HepG2 (cell line): ENCODE measurements around the gene CCDC87. TPM values are rescaled to one million over a fixed set of nuclear protein-coding genes. Genes with fewer than 3 reads are reported as not detected.
"Not testable (repeated sequence)": the region's sequence is repeated elsewhere in the genome, so short reads cannot be mapped to it uniquely, and the experiment has no call there.

ENCODE experiments used
- ATAC-seq: fragments of 200-7000 bp; cut with Tn5 transposase; 3 replicates; pipeline ENCODE4 v1.9.1; 2020; ENCODE audit warnings: mild to moderate bottlenecking, moderate library complexity
- BruUV-seq: library from RNA; stranded (reverse); fragments of 400-500 nt; replicated peaks from 2 replicates; lab custom pipeline; 2021; lab: Mats Ljungman, UMichigan
- CTCF ChIA-PET: fragments of 300-600 bp; formaldehyde crosslinking; extraction: SDS; loops from one replicate; lab custom pipeline; 2021; ENCODE audit warnings: low total read pairs, inconsistent platforms, low intra/inter-chr PET ratio; lab: Yijun Ruan, JAX
- POLR2A ChIA-PET: fragments of 350-600 bp; sonication (Branson Sonifier 250); formaldehyde crosslinking; loops from one replicate; lab custom pipeline; 2020; ENCODE audit warnings: antibody characterized with exemption, inconsistent platforms; lab: Yijun Ruan, JAX
- DNase-seq: peaks from one replicate; pipeline ENCODE4 v3.0.0-alpha.2; 2015; ENCODE audit warnings: low spot score
- FAIRE-seq: peaks from 3 replicates; lab custom pipeline; 2011; peaks lifted over from hg19 to GRCh38; lab: Jason Lieb, UNC
- H2AFZ ChIP-seq: one replicate; pipeline ENCODE4 v1.6.1; 2011; ENCODE audit warnings: low read length, inconsistent platforms
- H3K27ac ChIP-seq: fragments of 300-600 bp; 3 replicates; pipeline ENCODE4 v1.8.0; 2011; ENCODE audit warnings: mixed run types, mild to moderate bottlenecking, mixed read lengths, low read length, inconsistent platforms; ENCODE audit not compliant: insufficient read depth; ENCODE audit errors: extremely low read length
- H3K27me3 ChIP-seq, 2 experiments: fragments of 200-600 bp in 1 of 2; 2 replicates in 1 of 2; 3 replicates in 1 of 2; pipeline versions ENCODE4 v1.6.0 to v1.8.0; 2011; ENCODE audit warnings: low read length in 2 of 2, mild to moderate bottlenecking in 2 of 2, moderate library complexity in 2 of 2, inconsistent platforms in 1 of 2; ENCODE audit not compliant: insufficient read depth in 2 of 2, control insufficient read depth in 1 of 2
- H3K36me3 ChIP-seq, 2 experiments: fragments of 200-600 bp in 1 of 2; replicated peaks in 1 of 2; 2 replicates in 1 of 2; 3 replicates in 1 of 2; pipeline versions ENCODE4 v1.5.1 to v1.8.0; 2011; ENCODE audit warnings: low read length in 2 of 2, inconsistent platforms in 1 of 2; ENCODE audit not compliant: insufficient read depth in 2 of 2, control insufficient read depth in 1 of 2
- H3K4me1 ChIP-seq: 2 replicates; pipeline ENCODE4 v1.5.1; 2012; ENCODE audit warnings: low read length, inconsistent platforms; ENCODE audit not compliant: insufficient read depth
- H3K4me2 ChIP-seq: 2 replicates; pipeline ENCODE4 v1.6.0; 2011; ENCODE audit warnings: low read depth, low read length, inconsistent platforms
- H3K4me3 ChIP-seq, 3 experiments: fragments of 200-600 bp in 1 of 3; sonication (generic), shearing (Covaris generic) in 1 of 3; replicated peaks in 1 of 3; 2 replicates each; pipeline ENCODE4 v1.5.1; 2011 to 2016; ENCODE audit warnings: low read length in 3 of 3, inconsistent platforms in 2 of 3, low read depth in 2 of 3, mild to moderate bottlenecking in 2 of 3, control low read depth in 1 of 3, mixed read lengths in 1 of 3; ENCODE audit not compliant: insufficient read depth in 1 of 3
- H3K79me2 ChIP-seq: one replicate; pipeline ENCODE4 v1.6.1; 2011; ENCODE audit warnings: low read length, inconsistent platforms; ENCODE audit not compliant: insufficient read depth
- H3K9ac ChIP-seq: 2 replicates; pipeline ENCODE4 v1.6.0; 2011; ENCODE audit warnings: mild to moderate bottlenecking, low read depth, low read length, inconsistent platforms; ENCODE audit not compliant: insufficient read depth
- H3K9me3 ChIP-seq: 2 replicates; pipeline ENCODE4 v1.5.1; 2012; ENCODE audit warnings: mild to moderate bottlenecking, low read length
- H4K20me1 ChIP-seq: 2 replicates; pipeline ENCODE4 v1.6.0; 2011; ENCODE audit warnings: inconsistent platforms, mild to moderate bottlenecking, low read length, moderate library complexity; ENCODE audit not compliant: insufficient read depth
- HNRNPH1 ChIP-seq: fragments of 200-400 bp; formaldehyde crosslinking; optimal IDR thresholded peaks from 2 replicates; pipeline ENCODE3; 2017; ENCODE audit warnings: mild to moderate bottlenecking, low read depth, low read length
- NR2F6 ChIP-seq, 2 experiments: IDR thresholded peaks; 2 replicates each; pipeline ENCODE4 v1.6.1; 2016; ENCODE audit warnings: antibody characterized with exemption in 1 of 2, mild to moderate bottlenecking in 1 of 2
- SRSF9 ChIP-seq: fragments of 200-400 bp; formaldehyde crosslinking; IDR thresholded peaks from 2 replicates; pipeline ENCODE4 v1.6.1; 2018; ENCODE audit warnings: borderline replicate concordance, mild to moderate bottlenecking, low read depth, low read length; ENCODE audit not compliant: insufficient read depth, poor library complexity, severe bottlenecking
- ZNF121 ChIP-seq: sonication (generic); formaldehyde crosslinking; IDR thresholded peaks from 2 replicates; pipeline ENCODE4 v1.5.0; 2020; ENCODE audit warnings: mild to moderate bottlenecking, missing genetic modification reagents
- ZNF770 ChIP-seq: sonication (generic); formaldehyde crosslinking; IDR thresholded peaks from 2 replicates; pipeline ENCODE4 v1.5.0; 2020; ENCODE audit warnings: mild to moderate bottlenecking, missing genetic modification reagents
- ZSCAN22 ChIP-seq: sonication (generic); formaldehyde crosslinking; IDR thresholded peaks from 2 replicates; pipeline ENCODE4 v1.4.0; 2020; ENCODE audit warnings: mild to moderate bottlenecking, missing genetic modification reagents
- WGBS: methylation state at CpG from one replicate; pipeline ENCODE4 v1.1.6; 2017; ENCODE audit warnings: low lambda C conversion rate; 5-methylcytosine and 5-hydroxymethylcytosine counted together
- in situ Hi-C: cut with HindIII; loops from 2 replicates; pipeline ENCODE4 v1.10.0; 2017; ENCODE audit warnings: low pct_unique_long_range_greater_than_20kb; ENCODE audit not compliant: extremely low pct_ligation_motif_present
- intact Hi-C: fragments of 100-400 bp; cut with micrococcal nuclease; formaldehyde crosslinking; loops from one replicate; pipeline ENCODE4 v1.10.0; 2022; ENCODE audit not compliant: unreplicated experiment
- polyA plus RNA-seq, 8 experiments: library from polyadenylated mRNA; depleted of rRNA in 3 of 8; stranded (reverse) in 7 of 8; unstranded in 1 of 8; fragments of >200 nt; fragmentation: Illumina TruSeq in 4 of 8; extraction: Trizol in 4 of 8; gene quantifications; 2 replicates each; pipeline versions ENCODE4 v1.2.1 to v1.2.3, GENCODE V29; 2011 to 2016; ENCODE audit warnings: low read depth in 4 of 8, missing spikeins in 1 of 8, mixed read lengths in 1 of 8; ENCODE audit not compliant: insufficient read depth in 1 of 8
- total RNA-seq, 5 experiments: library from RNA; depleted of rRNA; stranded (reverse); fragments of >200 nt; fragmentation: Illumina TruSeq; extraction: Trizol; gene quantifications; 2 replicates each; pipeline ENCODE4 v1.2.3, GENCODE V29; 2016; ENCODE audit warnings: low read depth in 1 of 5

Gene CCDC87
- total and polyA plus RNA-seq, 2 of the 13 experiments (the other 11 are each of a cell fraction or from before 2014, with no cell fraction given): 0.05 to 0.42 TPM

DNA sequence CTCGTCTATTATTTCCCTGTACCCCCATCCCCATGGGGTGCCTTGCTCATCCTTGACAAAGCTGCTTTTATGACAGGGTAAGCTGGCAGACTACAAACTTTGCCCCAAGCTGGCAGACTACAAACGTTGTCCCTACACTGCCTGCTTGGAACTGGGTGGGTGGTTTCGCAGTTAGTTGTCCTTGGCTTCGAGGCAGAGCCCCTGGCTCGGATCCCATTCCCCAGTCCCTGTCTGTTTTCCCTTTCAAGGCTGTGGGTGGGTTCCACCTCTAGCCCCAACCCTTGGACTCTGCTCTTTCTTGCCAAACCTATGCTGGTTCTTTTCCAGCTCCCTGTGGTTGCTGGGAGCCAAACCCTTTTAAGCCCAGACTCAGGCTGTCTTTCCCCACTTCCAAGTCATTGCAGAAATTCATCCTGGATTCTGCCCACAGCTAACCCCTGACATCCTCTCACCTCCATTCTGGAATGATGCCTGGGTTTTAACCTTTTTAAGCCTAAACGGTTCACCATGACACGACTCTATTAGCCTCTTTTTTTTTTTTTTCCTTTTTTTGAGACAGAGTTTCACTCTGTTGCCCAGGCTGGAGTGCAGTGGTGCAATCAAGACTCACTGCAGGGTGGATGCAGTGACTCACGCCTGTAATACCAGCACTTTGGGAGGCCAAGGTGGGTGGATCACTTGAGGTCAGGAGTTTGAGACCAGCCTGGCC is 14.4 kb upstream of the CCDC87 start (continued):
- no peak for TF ChIP-seq HNRNPH1
- no peak for TF ChIP-seq ZSCAN22 (CRISPR knock-in tag)
- TF ChIP-seq NR2F6 (IDR thresholded peaks at IDR 0.05): peak; percentile 46; the same call in 1 of the 2 replicates
- no peak for TF ChIP-seq NR2F6 (CRISPR knock-in tag; IDR thresholded peaks at IDR 0.05)
- TF ChIP-seq ZNF121 (CRISPR knock-in tag): peak; percentile 73; the same call in 1 of the 2 replicates
- TF ChIP-seq SRSF9: no peak

DNA sequence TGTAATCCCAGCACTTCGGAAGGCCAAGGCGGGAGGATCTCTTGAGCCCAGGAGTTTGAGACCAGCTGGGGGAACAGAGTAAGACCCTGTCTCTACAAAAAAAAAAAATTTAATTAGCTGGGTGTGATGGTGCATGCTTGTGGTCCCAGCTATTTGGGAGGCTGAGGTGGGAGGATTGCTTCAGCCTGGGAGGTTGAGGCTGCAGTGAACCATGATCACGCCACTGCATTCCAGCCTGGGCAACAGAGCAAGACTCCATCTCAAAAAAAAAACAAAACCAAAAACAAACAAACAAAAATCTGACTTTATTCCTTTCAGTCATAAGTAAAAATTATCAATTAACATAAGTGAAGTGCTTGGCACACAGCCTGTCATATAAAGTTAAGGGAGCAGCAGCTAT is 13.7 kb upstream of the CCDC87 start:
- FAIRE-seq, H3K9me3 ChIP-seq, H4K20me1 ChIP-seq, ATAC-seq, CTCF ChIA-PET, intact Hi-C loops, in situ Hi-C loops, H3K79me2 ChIP-seq, H3K4me2 ChIP-seq, H2AFZ ChIP-seq, H3K4me3 ChIP-seq, H3K27me3 ChIP-seq, DNase-seq, BruUV-seq: not testable (repeated sequence)
- Histone ChIP-seq H3K4me1 (peaks cover 23% of the 10 kb centered on the region), H3K36me3 (peaks cover 7 to 19% of the 10 kb centered on the region in 2 experiments; a peak in 4 of 5 replicates), H3K27ac (peak overlapping the region; percentile 70), H3K9ac (peak overlapping the region; percentile 40; the same call in 1 of the 2 replicates)
- POLR2A ChIA-PET: interaction anchor here (1.0 to 4.9 kb wide), 11 partner anchors 10 to 127 kb away, joined by 3 to 51 read pairs (median 6); partner anchors contain the start of genes CCDC87, CCS, DPP3 and RBM14
- WGBS: 96% methylated on average over 3 of the region's 3 CpGs
- TF ChIP-seq ZNF121 (CRISPR knock-in tag): peak; percentile 86
- peak; percentile 88 for TF ChIP-seq ZNF770 (CRISPR knock-in tag)
